Ectodermal cell (in vitro differentiated cells): ENCODE results near the gene SPAG17.

Experiments
- H3K27ac ChIP-seq: 2 replicates; pipeline ENCODE4 v1.7.0; 2013; ENCODE audit warnings: mild to moderate bottlenecking, low read depth, low read length; ENCODE audit not compliant: insufficient read depth, poor library complexity, severe bottlenecking
- H3K27me3 ChIP-seq: 2 replicates; pipeline ENCODE4 v1.7.0; 2013; ENCODE audit warnings: mild to moderate bottlenecking, low read length; ENCODE audit not compliant: insufficient read depth, control insufficient read depth, poor library complexity, severe bottlenecking
- H3K36me3 ChIP-seq: one replicate; pipeline ENCODE4 v1.7.0; 2013; ENCODE audit warnings: low read length; ENCODE audit not compliant: control insufficient read depth, insufficient read depth
- H3K4me1 ChIP-seq: one replicate; pipeline ENCODE4 v1.7.0; 2013; ENCODE audit warnings: low read length; ENCODE audit not compliant: control insufficient read depth, insufficient read depth
- H3K4me3 ChIP-seq: 2 replicates; pipeline ENCODE4 v1.7.0; 2013; ENCODE audit warnings: low read depth, low read length, control low read depth; ENCODE audit not compliant: insufficient read depth
- H3K9me3 ChIP-seq: 2 replicates; pipeline ENCODE4 v1.7.0; 2013; ENCODE audit warnings: mild to moderate bottlenecking, low read length, moderate library complexity; ENCODE audit not compliant: control insufficient read depth
- WGBS, 2 experiments: methylation state at CpG; one replicate each; pipeline ENCODE4 v1.1.7; 2013; ENCODE audit warnings: missing lambda C conversion rate in 2 of 2; 5-methylcytosine and 5-hydroxymethylcytosine counted together

Gene SPAG17

GRCh38 chr1:118008011-118008410, 177.0 kb downstream of the SPAG17 start:
- no peak overlapping the region for H3K27ac ChIP-seq
- no peaks in the 10 kb centered on the region for H3K4me1 ChIP-seq
- no peaks in the 10 kb centered on the region for H3K27me3 ChIP-seq
- H3K4me3 ChIP-seq, result no peak overlapping the region
- H3K36me3 ChIP-seq, result no peaks in the 10 kb centered on the region
- H3K9me3 ChIP-seq, result no peaks in the 10 kb centered on the region
- WGBS, 2 experiments, result 93 to 97% methylated on average over 7 of the region's 7 CpGs

DNA sequence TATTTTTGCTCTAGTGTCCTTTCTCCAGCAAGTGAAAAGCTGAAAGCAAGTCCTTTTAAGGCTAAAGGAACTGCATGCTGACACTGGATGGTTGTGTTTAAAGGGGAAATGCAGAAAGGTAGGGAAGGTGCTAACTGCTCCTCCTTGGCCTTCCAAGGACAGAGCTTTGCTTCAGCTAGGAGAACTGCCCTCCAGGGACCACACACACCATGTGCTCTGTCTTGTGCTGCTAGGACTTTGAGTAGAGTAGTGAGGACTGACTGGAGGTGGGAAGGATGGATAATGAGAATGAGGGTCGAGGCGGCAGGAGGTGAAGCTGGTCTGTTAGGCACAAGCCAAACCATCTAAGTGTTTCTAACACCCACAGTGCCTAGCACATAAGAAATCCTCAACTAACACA, 177.6 kb downstream of the SPAG17 start:
- Histone ChIP-seq H3K4me1 (no peaks in the 10 kb centered on the region), H3K4me3 (no peak overlapping the region), H3K9me3 (no peaks in the 10 kb centered on the region), H3K27ac (no peak overlapping the region), H3K27me3 (no peaks in the 10 kb centered on the region), H3K36me3 (no peaks in the 10 kb centered on the region)
- WGBS, 2 experiments, result 100% methylated on average over 2 of the region's 2 CpGs

DNA sequence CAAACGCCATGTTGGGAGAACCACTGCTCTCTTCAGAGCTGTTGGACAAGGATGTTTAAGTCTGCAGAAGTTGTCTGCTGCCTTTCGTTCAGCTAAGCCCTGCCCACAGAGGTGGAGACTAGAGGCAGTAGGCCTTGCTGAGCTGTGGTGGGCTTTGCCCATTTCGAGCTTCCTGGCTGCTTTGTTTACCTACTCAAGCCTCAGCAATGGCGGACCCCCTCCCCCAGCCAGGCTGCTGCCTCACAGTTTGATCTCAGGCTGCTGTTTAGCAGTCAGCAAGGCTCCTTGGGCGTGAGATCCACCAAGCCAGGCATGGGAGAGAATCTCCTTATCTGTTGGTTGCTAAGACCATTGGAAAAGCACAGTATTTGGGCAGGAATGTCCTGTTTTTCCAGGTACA, 180.7 kb downstream of the SPAG17 start:
- no peaks in the 10 kb centered on the region for H3K36me3 ChIP-seq
- WGBS, 2 experiments, result 92 to 93% methylated on average over 5 of the region's 5 CpGs
- H3K27ac ChIP-seq, result no peak overlapping the region
- no peak overlapping the region for H3K4me3 ChIP-seq
- H3K27me3 ChIP-seq, result no peaks in the 10 kb centered on the region
- H3K4me1 ChIP-seq, result no peaks in the 10 kb centered on the region
- no peaks in the 10 kb centered on the region for H3K9me3 ChIP-seq

GRCh38 chr1:117985973-117986372, 199.1 kb downstream of the SPAG17 start:
- Histone ChIP-seq H3K27ac (no peak overlapping the region), H3K9me3 (no peaks in the 10 kb centered on the region), H3K27me3 (no peaks in the 10 kb centered on the region), H3K36me3 (no peaks in the 10 kb centered on the region), H3K4me1 (no peaks in the 10 kb centered on the region), H3K4me3 (no peak overlapping the region)
- 95 to 97% methylated on average over 3 of the region's 3 CpGs for WGBS, 2 experiments

- no peaks in the 10 kb centered on the region for H3K4me1 ChIP-seq
- 82 to 100% methylated on average over 1 of the region's 1 CpG for WGBS, 2 experiments
- no peaks in the 10 kb centered on the region for H3K9me3 ChIP-seq
- H3K27me3 ChIP-seq, result no peaks in the 10 kb centered on the region
- H3K27ac ChIP-seq, result no peak overlapping the region
- no peaks in the 10 kb centered on the region for H3K36me3 ChIP-seq
- H3K4me3 ChIP-seq, result no peak overlapping the region
These were observed 199.8 kb downstream of the SPAG17 start for GRCh38 chr1:117985239-117985638.

DNA sequence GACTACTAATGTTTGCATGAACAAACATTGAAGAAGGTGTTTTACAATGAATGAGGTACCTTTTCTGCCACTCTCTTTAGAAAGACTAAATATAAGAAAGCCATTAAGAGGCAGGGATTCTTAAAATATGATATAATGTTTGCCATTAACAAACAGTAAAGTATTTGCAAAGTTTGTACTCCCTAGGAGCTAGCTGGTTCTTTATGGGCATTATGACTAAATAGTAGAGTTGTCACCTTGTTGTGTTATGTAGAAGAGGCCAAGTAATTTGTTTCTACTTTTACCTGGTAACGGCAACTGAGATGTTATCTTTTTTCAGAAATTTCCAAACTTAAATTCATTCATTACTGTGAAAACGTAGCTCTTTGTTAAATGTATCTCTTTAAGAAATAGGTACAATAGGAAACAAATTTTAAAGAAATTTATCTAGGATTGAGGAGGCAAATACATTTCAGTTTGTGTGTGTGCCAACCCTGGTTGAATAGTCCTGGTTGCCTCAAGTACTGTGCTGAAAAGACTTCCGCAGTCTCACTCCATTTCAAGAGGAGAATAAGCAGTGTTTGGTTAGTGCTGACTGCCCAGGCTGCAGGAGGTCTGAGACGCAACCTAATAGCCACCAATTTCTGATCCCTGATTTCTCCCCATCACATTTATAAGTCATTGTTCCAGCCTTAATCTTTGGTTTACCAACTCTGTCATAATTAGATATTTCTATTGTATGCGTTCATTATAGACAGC, 203.4 kb downstream of the SPAG17 start:
- Histone ChIP-seq H3K27me3 (no peaks in the 10 kb centered on the region), H3K27ac (no peak overlapping the region), H3K9me3 (no peaks in the 10 kb centered on the region), H3K36me3 (no peaks in the 10 kb centered on the region), H3K4me3 (no peak overlapping the region), H3K4me1 (no peaks in the 10 kb centered on the region)
- 90 to 92% methylated on average over 3 to 5 of the region's 5 CpGs for WGBS, 2 experiments

GRCh38 chr1:117976381-117976780, 208.6 kb downstream of the SPAG17 start:
- Histone ChIP-seq H3K9me3 (no peaks in the 10 kb centered on the region), H3K4me3 (no peak overlapping the region), H3K4me1 (no peaks in the 10 kb centered on the region), H3K27me3 (no peaks in the 10 kb centered on the region), H3K27ac (no peak overlapping the region), H3K36me3 (no peaks in the 10 kb centered on the region)
- WGBS, 2 experiments, result 91 to 93% methylated on average over 3 of the region's 3 CpGs

DNA sequence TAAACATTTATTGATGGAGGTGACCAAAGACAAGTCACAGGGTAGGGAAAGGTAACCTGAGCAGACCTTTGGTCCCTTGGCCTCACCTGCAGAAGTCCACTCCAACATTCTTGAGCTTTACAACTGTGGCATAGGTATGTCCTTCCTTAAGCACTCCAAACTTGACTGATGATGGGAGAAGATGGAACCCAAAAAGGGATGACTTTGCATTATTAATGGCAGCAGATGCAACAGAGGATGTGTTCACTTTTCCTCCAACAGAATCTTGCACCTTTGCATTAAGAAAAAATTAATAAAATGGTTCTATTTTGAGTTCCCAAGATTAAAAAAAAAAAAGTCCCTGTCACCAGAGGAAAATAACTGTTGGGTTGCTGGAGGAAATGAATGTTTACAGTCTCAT, 213.3 kb downstream of the SPAG17 start:
- Histone ChIP-seq H3K9me3 (no peaks in the 10 kb centered on the region), H3K36me3 (no peaks in the 10 kb centered on the region), H3K4me1 (peaks cover 9% of the 10 kb centered on the region), H3K27me3 (no peaks in the 10 kb centered on the region), H3K27ac (no peak overlapping the region), H3K4me3 (no peak overlapping the region)

DNA sequence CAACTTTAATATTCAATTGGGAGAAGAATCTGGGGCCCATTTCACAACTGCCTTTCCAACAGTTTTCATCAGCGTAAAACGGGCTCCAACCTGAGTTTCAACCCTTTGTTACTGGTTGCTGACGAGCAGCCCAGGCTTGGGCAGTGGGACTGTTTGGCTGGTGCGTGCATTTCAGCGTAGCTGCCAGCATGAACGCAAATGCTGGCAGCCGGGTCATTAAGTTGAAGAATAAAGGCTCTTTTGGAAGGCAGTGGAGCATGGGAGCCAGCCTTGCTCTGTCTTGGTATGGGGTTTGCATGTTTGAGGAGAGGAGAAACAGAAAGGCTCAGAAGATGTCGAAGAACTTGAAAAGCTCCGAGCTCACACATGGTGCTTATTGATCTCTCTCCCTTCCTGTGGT, 214.8 kb downstream of the SPAG17 start:
- WGBS, 2 experiments, result 66 to 72% methylated on average over 9 of the region's 9 CpGs
- Histone ChIP-seq H3K27me3 (no peaks in the 10 kb centered on the region), H3K27ac (no peak overlapping the region), H3K9me3 (no peaks in the 10 kb centered on the region), H3K36me3 (no peaks in the 10 kb centered on the region), H3K4me1 (peaks cover 9% of the 10 kb centered on the region), H3K4me3 (no peak overlapping the region)

GRCh38 chr1:117967881-117968280, 217.1 kb downstream of the SPAG17 start:
- H3K9me3 ChIP-seq, result no peaks in the 10 kb centered on the region
- H3K4me1 ChIP-seq, result peaks cover 9% of the 10 kb centered on the region
- H3K4me3 ChIP-seq, result no peak overlapping the region
- H3K27me3 ChIP-seq, result no peaks in the 10 kb centered on the region
- 86% methylated on average over 1 of the region's 1 CpG; no CpG with 5 or more reads in 1 of the 2 experiments for WGBS, 2 experiments
- H3K36me3 ChIP-seq, result no peaks in the 10 kb centered on the region
- peak overlapping the region; percentile 37 for H3K27ac ChIP-seq

- Histone ChIP-seq H3K27ac (peak overlapping the region; percentile 37), H3K36me3 (no peaks in the 10 kb centered on the region), H3K9me3 (no peaks in the 10 kb centered on the region), H3K4me1 (peaks cover 9% of the 10 kb centered on the region), H3K4me3 (no peak overlapping the region), H3K27me3 (no peaks in the 10 kb centered on the region)
- WGBS, 2 experiments, result 44 to 50% methylated on average over 4 of the region's 4 CpGs
These were observed 217.6 kb downstream of the SPAG17 start for GRCh38 chr1:117967477-117967876.
